Loucy (cell line): Measurements from ENCODE around the gene RASGRP1.

Experiments used
- H2AFZ ChIP-seq: fragments of 200-600 bp; sonication (generic); 2 replicates; pipeline ENCODE4 v1.6.0; 2016; ENCODE audit warnings: antibody characterized with exemption, mild to moderate bottlenecking, low read length, moderate library complexity
- H3F3A ChIP-seq: fragments of 200-600 bp; 2 replicates; pipeline ENCODE4 v1.6.0; 2016; ENCODE audit warnings: antibody characterized with exemption, low read depth, mild to moderate bottlenecking
- H3K27me3 ChIP-seq: fragments of 200-600 bp; sonication (generic); 2 replicates; pipeline ENCODE4 v1.6.1; 2014; ENCODE audit warnings: low read length, mild to moderate bottlenecking; ENCODE audit not compliant: insufficient read depth, poor library complexity, severe bottlenecking
- H3K36me3 ChIP-seq: fragments of 200-600 bp; sonication (generic); 2 replicates; pipeline ENCODE4 v1.6.1; 2016; ENCODE audit warnings: low read length; ENCODE audit not compliant: insufficient read depth
- H3K4me1 ChIP-seq: fragments of 200-600 bp; sonication (generic); 2 replicates; pipeline ENCODE4 v1.5.1; 2014; ENCODE audit warnings: low read length, mild to moderate bottlenecking; ENCODE audit not compliant: insufficient read depth, poor library complexity, severe bottlenecking
- H3K4me2 ChIP-seq: fragments of 200-600 bp; sonication (generic); 2 replicates; pipeline ENCODE4 v1.6.0; 2014; ENCODE audit warnings: antibody characterized with exemption, low read length, low read depth, mild to moderate bottlenecking; ENCODE audit not compliant: poor library complexity, severe bottlenecking
- H3K4me3 ChIP-seq: fragments of 200-600 bp; sonication (generic); 2 replicates; pipeline ENCODE4 v1.5.1; 2014; ENCODE audit warnings: low read length, mild to moderate bottlenecking, mixed read lengths; ENCODE audit not compliant: poor library complexity, severe bottlenecking
- H3K79me2 ChIP-seq: fragments of 200-600 bp; sonication (generic); 2 replicates; pipeline ENCODE4 v1.6.1; 2014; ENCODE audit warnings: low read length; ENCODE audit not compliant: insufficient read depth
- H3K9ac ChIP-seq: fragments of 200-600 bp; sonication (generic); 2 replicates; pipeline ENCODE4 v1.6.0; 2014; ENCODE audit warnings: mild to moderate bottlenecking, low read depth, low read length, moderate library complexity; ENCODE audit not compliant: poor library complexity, severe bottlenecking
- H3K9me2 ChIP-seq: fragments of 200-600 bp; sonication (generic); replicated peaks from 2 replicates; pipeline ENCODE4 v1.6.1; 2016; ENCODE audit warnings: low read depth, low read length, mixed read lengths
- H3K9me3 ChIP-seq: fragments of 200-600 bp; sonication (generic); 2 replicates; pipeline ENCODE4 v1.6.1; 2014; ENCODE audit warnings: mild to moderate bottlenecking, antibody characterized with exemption, low read length, low read depth; ENCODE audit not compliant: insufficient read depth
- H4K20me1 ChIP-seq: fragments of 200-600 bp; sonication (generic); 2 replicates; pipeline ENCODE4 v1.6.0; 2014; ENCODE audit warnings: antibody characterized with exemption, low read length, mild to moderate bottlenecking; ENCODE audit not compliant: insufficient read depth, poor library complexity, severe bottlenecking
- CTCF ChIP-seq: fragments of 200-600 bp; sonication (generic); conservative IDR thresholded peaks from 2 replicates; pipeline ENCODE4 v1.5.1; 2014; ENCODE audit warnings: mild to moderate bottlenecking, antibody characterized with exemption, low read length
- EZH2phosphoT487 ChIP-seq: fragments of 200-600 bp; IDR thresholded peaks from 2 replicates; pipeline ENCODE4 v1.6.1; 2018; ENCODE audit warnings: antibody characterized with exemption, mild to moderate bottlenecking, moderate library complexity, borderline replicate concordance

Gene RASGRP1

GRCh38 chr15:38479266-38479665, 85.3 kb downstream of the RASGRP1 start:
- Histone ChIP-seq H3K79me2 (peaks cover 4% of the 10 kb centered on the region; the same call in 1 of the 2 replicates), H3K9ac (no peak overlapping the region), H3K9me3 (no peaks in the 10 kb centered on the region), H4K20me1 (peaks cover 4% of the 10 kb centered on the region), H3K9me2 (no peaks in the 10 kb centered on the region), H3K27me3 (no peaks in the 10 kb centered on the region), H2AFZ (no peak overlapping the region), H3K4me2 (no peak overlapping the region), H3F3A (no peaks in the 10 kb centered on the region), H3K4me3 (no peak overlapping the region), H3K4me1 (peaks cover 13% of the 10 kb centered on the region), H3K36me3 (peaks cover 69% of the 10 kb centered on the region; the same call in 1 of the 2 replicates)
- no peak for TF ChIP-seq EZH2phosphoT487
- no peak for TF ChIP-seq CTCF

- no peaks in the 10 kb centered on the region for H3K9me3 ChIP-seq
- no peaks in the 10 kb centered on the region for H3K27me3 ChIP-seq
- H3K36me3 ChIP-seq, result peaks cover 76% of the 10 kb centered on the region; the same call in 1 of the 2 replicates
- no peaks in the 10 kb centered on the region for H3F3A ChIP-seq
- H2AFZ ChIP-seq, result no peak overlapping the region
- H3K9ac ChIP-seq, result no peak overlapping the region
- H3K4me3 ChIP-seq, result no peak overlapping the region
- TF ChIP-seq EZH2phosphoT487, result no peak
- TF ChIP-seq CTCF, result no peak
- no peak overlapping the region for H3K4me2 ChIP-seq
- H4K20me1 ChIP-seq, result no peaks in the 10 kb centered on the region
- H3K9me2 ChIP-seq, result no peaks in the 10 kb centered on the region
- H3K79me2 ChIP-seq, result peaks cover 4% of the 10 kb centered on the region; the same call in 1 of the 2 replicates
- H3K4me1 ChIP-seq, result peaks cover 9% of the 10 kb centered on the region
Observed at GRCh38 chr15:38477637-38478036, 87.0 kb downstream of the RASGRP1 start.

GRCh38 chr15:38476120-38476519, 88.5 kb downstream of the RASGRP1 start:
- no peaks in the 10 kb centered on the region for H3K4me1 ChIP-seq
- H3K79me2 ChIP-seq, result peaks cover 4% of the 10 kb centered on the region; the same call in 1 of the 2 replicates
- no peak overlapping the region for H3K4me2 ChIP-seq
- no peak for TF ChIP-seq EZH2phosphoT487
- TF ChIP-seq CTCF, result no peak
- no peaks in the 10 kb centered on the region for H3K9me3 ChIP-seq
- H3K36me3 ChIP-seq, result peaks cover 70% of the 10 kb centered on the region
- H2AFZ ChIP-seq, result no peak overlapping the region
- no peaks in the 10 kb centered on the region for H3K9me2 ChIP-seq
- no peak overlapping the region for H3K4me3 ChIP-seq
- no peak overlapping the region for H3K9ac ChIP-seq
- H4K20me1 ChIP-seq, result no peaks in the 10 kb centered on the region
- no peaks in the 10 kb centered on the region for H3F3A ChIP-seq
- H3K27me3 ChIP-seq, result no peaks in the 10 kb centered on the region
